ENCODE measurements around the gene KANK2.

DNA sequence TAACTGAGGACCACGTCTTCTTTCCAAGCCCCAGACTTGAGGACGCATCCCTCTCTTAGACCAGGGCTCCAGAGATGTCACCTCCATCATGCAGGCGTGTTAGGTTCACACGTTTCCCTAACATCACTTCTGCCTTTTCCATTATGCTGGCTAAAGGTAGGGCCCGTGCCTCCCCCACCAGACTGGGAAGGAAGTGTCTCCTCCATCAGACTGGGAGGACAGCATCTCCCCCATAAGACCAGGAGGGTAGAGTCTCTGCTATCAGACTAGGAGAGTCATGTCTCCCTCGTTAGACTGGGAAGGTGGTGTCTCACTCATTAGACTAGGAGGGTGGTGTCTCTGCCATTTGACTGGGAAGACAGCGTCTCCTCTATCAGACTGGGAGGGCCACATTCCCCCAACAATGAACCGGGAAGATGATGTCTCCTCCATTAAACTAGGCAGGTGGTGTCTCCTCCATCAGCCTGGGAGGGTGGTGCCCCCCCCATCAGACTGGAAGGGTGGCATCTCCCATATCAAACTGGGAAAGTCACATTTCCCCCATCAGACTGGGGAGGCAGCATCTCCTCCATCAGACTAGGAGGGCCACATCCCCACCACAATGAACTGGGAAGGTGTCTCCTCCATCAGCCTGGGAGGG lies 23.7 kb downstream of the KANK2 start:
- TF ChIP-seq, protein P1, sequence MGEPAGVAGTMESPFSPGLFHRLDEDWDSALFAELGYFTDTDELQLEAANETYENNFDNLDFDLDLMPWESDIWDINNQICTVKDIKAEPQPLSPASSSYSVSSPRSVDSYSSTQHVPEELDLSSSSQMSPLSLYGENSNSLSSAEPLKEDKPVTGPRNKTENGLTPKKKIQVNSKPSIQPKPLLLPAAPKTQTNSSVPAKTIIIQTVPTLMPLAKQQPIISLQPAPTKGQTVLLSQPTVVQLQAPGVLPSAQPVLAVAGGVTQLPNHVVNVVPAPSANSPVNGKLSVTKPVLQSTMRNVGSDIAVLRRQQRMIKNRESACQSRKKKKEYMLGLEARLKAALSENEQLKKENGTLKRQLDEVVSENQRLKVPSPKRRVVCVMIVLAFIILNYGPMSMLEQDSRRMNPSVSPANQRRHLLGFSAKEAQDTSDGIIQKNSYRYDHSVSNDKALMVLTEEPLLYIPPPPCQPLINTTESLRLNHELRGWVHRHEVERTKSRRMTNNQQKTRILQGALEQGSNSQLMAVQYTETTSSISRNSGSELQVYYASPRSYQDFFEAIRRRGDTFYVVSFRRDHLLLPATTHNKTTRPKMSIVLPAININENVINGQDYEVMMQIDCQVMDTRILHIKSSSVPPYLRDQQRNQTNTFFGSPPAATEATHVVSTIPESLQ (CRISPR knock-in tag; conservative IDR thresholded peaks at IDR 0.05) = no peak
- TF ChIP-seq, protein P2, sequence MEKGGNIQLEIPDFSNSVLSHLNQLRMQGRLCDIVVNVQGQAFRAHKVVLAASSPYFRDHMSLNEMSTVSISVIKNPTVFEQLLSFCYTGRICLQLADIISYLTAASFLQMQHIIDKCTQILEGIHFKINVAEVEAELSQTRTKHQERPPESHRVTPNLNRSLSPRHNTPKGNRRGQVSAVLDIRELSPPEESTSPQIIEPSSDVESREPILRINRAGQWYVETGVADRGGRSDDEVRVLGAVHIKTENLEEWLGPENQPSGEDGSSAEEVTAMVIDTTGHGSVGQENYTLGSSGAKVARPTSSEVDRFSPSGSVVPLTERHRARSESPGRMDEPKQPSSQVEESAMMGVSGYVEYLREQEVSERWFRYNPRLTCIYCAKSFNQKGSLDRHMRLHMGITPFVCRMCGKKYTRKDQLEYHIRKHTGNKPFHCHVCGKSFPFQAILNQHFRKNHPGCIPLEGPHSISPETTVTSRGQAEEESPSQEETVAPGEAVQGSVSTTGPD (CRISPR knock-in tag; IDR thresholded peaks at IDR 0.05) = no peak
- TF ChIP-seq POLR2A (IDR thresholded peaks at IDR 0.05; ENCODE audit: insufficient read depth in 1 of 2, low read depth in 2 of 2, low read length in 2 of 2) (no peak), GABPB1 (CRISPR knock-in tag; IDR thresholded peaks at IDR 0.05) (no peak), SMC3 (IDR thresholded peaks at IDR 0.05; ENCODE audit: low read length) (no peak), TAF1 (CRISPR knock-in tag; IDR thresholded peaks at IDR 0.05) (no peak)
- TF ChIP-seq, protein P3, sequence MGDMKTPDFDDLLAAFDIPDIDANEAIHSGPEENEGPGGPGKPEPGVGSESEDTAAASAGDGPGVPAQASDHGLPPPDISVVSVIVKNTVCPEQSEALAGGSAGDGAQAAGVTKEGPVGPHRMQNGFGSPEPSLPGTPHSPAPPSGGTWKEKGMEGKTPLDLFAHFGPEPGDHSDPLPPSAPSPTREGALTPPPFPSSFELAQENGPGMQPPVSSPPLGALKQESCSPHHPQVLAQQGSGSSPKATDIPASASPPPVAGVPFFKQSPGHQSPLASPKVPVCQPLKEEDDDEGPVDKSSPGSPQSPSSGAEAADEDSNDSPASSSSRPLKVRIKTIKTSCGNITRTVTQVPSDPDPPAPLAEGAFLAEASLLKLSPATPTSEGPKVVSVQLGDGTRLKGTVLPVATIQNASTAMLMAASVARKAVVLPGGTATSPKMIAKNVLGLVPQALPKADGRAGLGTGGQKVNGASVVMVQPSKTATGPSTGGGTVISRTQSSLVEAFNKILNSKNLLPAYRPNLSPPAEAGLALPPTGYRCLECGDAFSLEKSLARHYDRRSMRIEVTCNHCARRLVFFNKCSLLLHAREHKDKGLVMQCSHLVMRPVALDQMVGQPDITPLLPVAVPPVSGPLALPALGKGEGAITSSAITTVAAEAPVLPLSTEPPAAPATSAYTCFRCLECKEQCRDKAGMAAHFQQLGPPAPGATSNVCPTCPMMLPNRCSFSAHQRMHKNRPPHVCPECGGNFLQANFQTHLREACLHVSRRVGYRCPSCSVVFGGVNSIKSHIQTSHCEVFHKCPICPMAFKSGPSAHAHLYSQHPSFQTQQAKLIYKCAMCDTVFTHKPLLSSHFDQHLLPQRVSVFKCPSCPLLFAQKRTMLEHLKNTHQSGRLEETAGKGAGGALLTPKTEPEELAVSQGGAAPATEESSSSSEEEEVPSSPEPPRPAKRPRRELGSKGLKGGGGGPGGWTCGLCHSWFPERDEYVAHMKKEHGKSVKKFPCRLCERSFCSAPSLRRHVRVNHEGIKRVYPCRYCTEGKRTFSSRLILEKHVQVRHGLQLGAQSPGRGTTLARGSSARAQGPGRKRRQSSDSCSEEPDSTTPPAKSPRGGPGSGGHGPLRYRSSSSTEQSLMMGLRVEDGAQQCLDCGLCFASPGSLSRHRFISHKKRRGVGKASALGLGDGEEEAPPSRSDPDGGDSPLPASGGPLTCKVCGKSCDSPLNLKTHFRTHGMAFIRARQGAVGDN (CRISPR knock-in tag; IDR thresholded peaks at IDR 0.05) = no peak
- TF ChIP-seq, protein P4, sequence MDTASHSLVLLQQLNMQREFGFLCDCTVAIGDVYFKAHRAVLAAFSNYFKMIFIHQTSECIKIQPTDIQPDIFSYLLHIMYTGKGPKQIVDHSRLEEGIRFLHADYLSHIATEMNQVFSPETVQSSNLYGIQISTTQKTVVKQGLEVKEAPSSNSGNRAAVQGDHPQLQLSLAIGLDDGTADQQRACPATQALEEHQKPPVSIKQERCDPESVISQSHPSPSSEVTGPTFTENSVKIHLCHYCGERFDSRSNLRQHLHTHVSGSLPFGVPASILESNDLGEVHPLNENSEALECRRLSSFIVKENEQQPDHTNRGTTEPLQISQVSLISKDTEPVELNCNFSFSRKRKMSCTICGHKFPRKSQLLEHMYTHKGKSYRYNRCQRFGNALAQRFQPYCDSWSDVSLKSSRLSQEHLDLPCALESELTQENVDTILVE (CRISPR knock-in tag; IDR thresholded peaks at IDR 0.05) = no peak

Measured in HepG2 (cell line).